Stimulated activated CD8-positive, alpha-beta memory T cell treated with anti-CD3 and anti-CD28 coated beads, Interleukin-12 subunit alpha, Interleukin-12 subunit beta, amount 100 ng/mL, for 24 hours (primary cell): Measurements from ENCODE around the gene CMIP.
"Not testable (repeated sequence)": the region's sequence is repeated elsewhere in the genome, so short reads cannot be mapped to it uniquely, and the experiment has no call there.

Source experiments
- DNase-seq: peaks from one replicate; pipeline ENCODE4 v3.0.0-alpha.2; 2020; ENCODE audit errors: extremely low read depth

The CMIP gene

DNA sequence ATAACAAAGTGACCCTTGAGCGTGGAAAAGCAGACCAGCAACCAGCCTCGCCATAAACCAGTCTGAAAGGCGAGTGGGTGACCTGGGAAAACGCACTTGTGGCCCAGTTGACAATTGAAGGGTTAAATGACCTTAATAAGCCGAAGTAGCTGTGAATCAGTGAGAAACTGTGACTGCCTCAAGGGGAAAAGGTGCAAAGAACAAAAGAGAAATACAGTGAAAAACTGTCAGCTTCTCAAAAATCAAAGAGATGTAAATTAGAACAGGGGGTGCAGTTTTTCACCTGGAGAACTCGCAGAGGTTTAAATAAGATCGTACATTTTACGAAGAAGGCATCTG, 124.1 kb downstream of the CMIP start:
- no peak for DNase-seq

- DNase-seq: no peak
Observed at GRCh38 chr16:81569361-81570034, 124.9 kb downstream of the CMIP start.

DNA sequence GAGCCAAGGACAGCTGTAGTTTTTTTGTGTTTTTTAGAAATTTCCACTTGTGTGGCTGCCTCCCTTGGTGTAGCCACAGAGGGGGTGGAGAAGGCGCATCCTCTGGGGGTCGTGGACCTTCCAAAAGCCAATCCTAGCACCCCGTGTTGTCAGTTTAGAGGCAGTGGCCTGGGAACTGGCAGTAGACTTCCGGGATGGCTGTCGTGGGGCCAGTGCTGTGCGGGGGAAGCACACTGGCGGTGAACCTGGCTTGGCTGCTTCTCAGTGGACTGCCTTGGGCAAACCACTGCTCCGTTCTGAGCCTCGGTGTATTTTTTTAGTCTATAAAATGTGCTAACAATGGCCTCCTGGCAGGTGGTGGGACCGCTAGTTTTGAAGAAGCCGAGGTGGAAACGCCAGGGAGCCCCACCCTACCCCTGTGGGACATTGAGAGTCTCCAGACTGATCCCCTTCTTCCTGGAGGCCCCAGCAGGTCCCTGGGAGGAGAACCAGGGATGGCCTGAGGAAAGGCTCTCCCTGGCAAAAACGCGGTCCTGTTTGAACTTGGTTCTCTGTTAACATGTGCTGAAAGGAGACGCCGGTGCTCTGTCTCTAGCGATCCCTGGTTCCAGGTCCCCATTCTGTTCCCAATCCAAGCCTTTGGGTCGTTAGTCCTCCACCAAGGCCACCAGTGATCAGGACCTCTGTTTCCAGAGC, 125.7 kb downstream of the CMIP start:
- DNase-seq: no peak

DNA sequence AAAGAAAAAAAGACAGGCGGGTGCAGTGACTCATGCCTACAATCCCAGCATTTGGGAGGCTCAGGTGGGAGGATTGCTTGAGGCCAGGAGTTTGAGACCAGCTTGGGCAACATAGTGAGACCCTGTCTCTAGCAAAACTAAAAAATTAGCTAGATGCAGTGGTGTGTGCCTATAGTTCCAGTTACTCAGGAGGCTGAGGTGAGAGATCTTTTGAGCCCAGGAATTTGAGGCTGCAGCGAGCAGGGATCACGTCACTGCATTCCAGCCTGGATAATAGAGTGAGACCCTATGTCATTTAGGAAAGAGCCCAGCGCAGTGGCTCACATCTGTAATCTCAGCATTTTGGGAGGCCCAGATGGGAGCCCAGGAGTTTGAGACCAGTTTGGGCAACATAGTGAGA, 126.6 kb downstream of the CMIP start:
- DNase-seq: no peak

GRCh38 chr16:81571592-81572385, 127.2 kb downstream of the CMIP start:
- DNase-seq: no peak

GRCh38 chr16:81572386-81573144, 128.0 kb downstream of the CMIP start:
- no peak for DNase-seq

- no peak for DNase-seq
Observed at GRCh38 chr16:81573533-81574020, 129.0 kb downstream of the CMIP start.

GRCh38 chr16:81574168-81574567, 129.6 kb downstream of the CMIP start:
- DNase-seq: no peak

- DNase-seq: no peak
Observed at GRCh38 chr16:81575307-81575706, 130.7 kb downstream of the CMIP start.

- DNase-seq: no peak
Observed at GRCh38 chr16:81575834-81576233, 131.2 kb downstream of the CMIP start.

GRCh38 chr16:81576696-81577095, 132.1 kb downstream of the CMIP start:
- no peak for DNase-seq

DNA sequence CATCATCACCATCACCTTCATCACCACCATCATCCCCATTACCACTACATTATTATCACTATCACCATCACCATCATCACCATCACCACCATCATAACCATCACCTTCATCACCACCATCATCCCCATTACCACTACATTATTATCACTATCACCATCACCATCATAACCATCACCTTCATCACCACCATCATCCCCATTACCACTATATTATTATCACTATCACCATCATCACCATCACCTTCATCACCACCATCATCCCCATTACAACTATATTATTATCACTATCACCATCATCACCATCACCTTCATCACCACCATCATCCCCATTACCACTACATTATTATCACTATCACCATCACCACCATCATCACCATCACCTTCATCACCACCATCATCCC, 132.7 kb downstream of the CMIP start:
- not testable (repeated sequence) for DNase-seq

GRCh38 chr16:81578076-81578475, 133.5 kb downstream of the CMIP start:
- no peak for DNase-seq

- no peak for DNase-seq
Observed at GRCh38 chr16:81578636-81579413, 134.2 kb downstream of the CMIP start.

GRCh38 chr16:81581107-81581506, 136.5 kb downstream of the CMIP start:
- no peak for DNase-seq

GRCh38 chr16:81582655-81583441, 138.2 kb downstream of the CMIP start:
- no peak for DNase-seq

GRCh38 chr16:81583893-81584631, 139.5 kb downstream of the CMIP start:
- no peak for DNase-seq

GRCh38 chr16:81585785-81586184, 141.2 kb downstream of the CMIP start:
- DNase-seq: no peak

DNA sequence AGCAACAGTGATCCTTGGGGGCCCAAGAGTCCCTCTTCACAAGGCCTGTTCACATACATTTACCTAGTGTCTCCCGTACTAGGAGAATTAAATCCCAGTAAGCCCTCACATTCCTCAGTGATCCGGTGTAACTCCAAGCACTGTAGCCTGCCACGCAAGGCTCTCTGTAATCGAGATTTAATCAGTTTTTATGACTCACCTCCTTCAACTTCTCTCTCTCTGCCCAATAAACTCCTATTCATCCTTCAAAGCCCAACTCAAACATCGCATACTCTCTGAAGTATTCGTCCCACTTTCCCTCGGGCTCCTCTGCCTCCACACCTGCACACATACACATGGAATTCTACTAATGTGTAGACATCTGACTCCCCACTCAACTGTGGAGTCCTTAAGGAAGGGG, 141.8 kb downstream of the CMIP start:
- DNase-seq: no peak
